ENCODE measurements around the gene FDX1.

The FDX1 gene

DNA sequence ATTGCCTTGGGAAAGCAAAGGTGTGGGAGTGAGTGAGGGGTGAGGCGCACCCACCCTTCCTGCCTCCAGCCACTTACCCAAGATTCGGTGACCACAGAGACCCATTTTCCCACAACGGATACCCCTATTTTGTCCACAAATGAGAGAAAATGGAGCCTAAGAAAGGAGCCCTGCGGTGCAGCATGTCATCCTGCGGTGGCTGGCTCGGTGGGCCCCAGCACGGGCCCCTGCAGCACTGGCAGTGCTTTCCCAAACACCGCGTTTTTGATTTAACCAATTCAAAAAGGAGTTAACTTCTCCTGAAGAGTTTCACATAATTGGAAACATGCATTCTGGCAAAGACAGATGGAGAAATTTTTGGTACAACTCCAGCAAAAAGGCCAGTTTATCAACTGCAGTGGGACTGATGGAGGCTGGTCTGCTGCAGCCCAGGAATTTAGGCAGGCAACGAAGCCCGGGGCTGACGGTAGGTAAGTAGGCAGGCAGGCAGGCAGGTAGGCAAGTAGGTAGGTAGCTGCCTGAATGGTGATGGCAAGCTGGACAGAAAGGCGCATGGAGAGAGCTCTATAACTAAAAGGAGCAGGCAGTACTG is 84.2 kb downstream of the FDX1 start:
- DNase-seq: no peak

Measured in activated naive CD4-positive, alpha-beta T cell treated with anti-CD3 and anti-CD28 coated beads, Interleukin-2, amount 50 U/mL, for 16 hours (primary cell).